CD4-positive, alpha-beta T cell treated with Interleukin-1 beta for 1 hour (primary cell): Measurements from ENCODE around the gene ATRIP.
A peak's percentile ranks its signal among the peaks of the same experiment; 100 is the strongest.

Experiments used
- DNase-seq, 2 donors: peaks; one replicate each; pipeline ENCODE4 v3.0.0-alpha.2; 2020 to 2022

Gene ATRIP

GRCh38 chr3:48505968-48506504 lies 59.5 kb downstream of the ATRIP start:
- DNase-seq, result no peak

- peak; percentile 81 to 82 for DNase-seq
These were observed 60.9 kb downstream of the ATRIP start for GRCh38 chr3:48507256-48508061.

GRCh38 chr3:48511551-48511950 lies 65.0 kb downstream of the ATRIP start:
- no peak for DNase-seq

- peak in 1 of 2 donors; percentile 48 for DNase-seq
These were observed 68.1 kb downstream of the ATRIP start for GRCh38 chr3:48514431-48515227.
